CD4-positive, alpha-beta T cell treated with Interferon gamma for 1 hour (primary cell): Measurements from ENCODE around the gene CTSD.
"Not testable (repeated sequence)": the region's sequence is repeated elsewhere in the genome, so short reads cannot be mapped to it uniquely, and the experiment has no call there.

Source experiments
- DNase-seq: peaks from one replicate; pipeline ENCODE4 v3.0.0-alpha.2; 2020

CTSD gene

DNA sequence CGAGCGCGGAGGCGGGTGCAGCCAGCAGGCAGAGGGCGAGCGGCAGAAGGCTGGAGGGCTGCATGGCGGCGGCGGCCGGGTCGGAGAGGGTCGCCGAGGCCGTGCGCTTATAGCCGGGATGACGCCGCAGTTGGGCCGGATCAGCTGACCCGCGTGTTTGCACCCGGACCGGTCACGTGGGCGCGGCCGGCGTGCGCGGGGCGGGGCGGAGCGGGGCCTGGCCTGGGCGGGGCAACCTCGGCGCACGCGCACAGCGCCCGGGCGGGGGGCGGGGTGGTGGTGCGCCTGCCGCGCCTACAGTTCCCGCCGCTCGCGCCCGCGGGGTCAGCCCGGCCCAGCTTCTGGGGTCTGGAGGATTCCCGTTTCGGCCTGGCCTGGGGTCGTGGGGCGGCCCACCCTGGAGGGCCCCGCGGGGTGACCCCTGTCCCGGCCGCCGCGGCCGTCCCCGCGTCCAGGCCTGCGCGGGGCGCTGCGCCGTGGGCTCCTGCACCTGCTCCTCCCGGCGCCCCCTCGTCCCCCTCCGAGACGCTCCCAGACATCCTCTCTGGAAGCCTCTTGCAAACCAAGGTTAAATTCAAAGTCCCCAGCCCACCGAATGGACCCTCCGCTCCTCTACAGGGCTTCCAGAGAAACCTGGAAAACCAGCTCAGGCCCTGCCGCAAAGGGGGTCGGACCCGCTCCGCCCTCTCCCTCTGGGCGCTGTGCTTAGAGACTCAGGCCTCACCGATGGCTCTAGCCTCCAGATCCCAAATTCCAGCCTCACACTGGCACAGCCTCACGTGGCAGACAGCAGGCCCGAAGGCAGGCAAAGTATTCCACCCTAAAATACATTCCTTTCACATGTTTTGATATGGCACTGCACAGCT is at the start of gene CTSD:
Gene CTSD (minus strand): TSS at position 132 of the 866 bp plus-strand sequence. CDS start 68 bp downstream, at position 64.
- DNase-seq: peak; percentile 83

DNA sequence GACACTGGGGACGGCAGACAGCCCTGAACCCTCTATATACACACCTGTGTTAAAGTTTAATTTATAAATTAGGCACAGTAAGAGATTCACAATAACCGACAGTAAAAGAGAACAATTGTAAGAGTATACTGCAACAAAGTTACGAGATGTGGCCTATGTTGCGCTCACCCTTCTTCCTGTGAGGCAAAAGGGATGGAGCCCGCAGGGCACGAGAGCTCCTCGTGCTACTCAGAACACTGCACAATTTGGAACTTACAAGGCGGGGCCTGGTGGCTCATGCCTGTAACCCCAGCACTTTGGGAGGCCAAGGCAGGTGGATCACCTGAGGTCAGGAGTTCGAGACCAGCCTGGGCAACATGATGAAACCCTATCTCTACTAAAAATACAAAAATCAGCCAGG is 49.6 kb upstream of the CTSD start:
- DNase-seq: not testable (repeated sequence)

DNA sequence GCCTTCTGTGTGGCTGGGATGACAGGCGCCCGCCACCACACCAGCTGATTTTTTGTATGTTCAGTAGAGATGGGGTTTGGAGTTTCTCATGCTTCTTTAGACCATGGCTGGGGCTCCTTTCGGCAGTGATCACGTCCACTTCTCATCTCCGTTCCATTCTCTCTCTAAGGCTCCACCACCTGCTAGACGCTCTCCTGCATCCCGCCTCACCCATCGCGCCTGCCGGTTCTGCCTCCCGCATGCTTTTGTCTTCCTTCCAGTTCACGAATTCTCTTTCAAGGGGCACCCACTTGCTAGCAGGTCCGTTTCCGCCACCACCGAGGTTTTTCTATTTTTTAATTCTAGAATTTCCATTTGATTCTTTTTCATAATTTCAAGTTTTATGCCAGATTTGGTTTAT is 49.1 kb upstream of the CTSD start:
- DNase-seq: no peak

DNA sequence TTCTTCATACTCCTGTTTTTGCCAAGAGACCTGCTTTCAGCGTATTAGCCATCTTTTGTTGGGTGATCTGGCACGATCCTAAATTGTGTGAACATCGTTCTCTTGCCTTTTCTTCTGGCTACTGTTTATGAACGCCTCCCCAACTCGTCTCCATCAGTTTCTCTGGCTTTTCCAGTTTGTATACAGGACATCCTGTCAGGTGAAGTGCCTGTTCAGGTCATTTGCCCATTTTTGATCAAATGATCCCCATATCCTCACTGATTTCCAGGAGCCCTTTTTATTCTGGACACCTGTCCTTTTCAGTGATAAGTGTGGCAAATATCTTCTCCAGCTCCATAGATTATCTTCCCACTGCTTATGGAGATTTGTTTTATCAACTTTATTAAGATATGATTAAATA is 48.5 kb upstream of the CTSD start:
- no peak for DNase-seq

DNA sequence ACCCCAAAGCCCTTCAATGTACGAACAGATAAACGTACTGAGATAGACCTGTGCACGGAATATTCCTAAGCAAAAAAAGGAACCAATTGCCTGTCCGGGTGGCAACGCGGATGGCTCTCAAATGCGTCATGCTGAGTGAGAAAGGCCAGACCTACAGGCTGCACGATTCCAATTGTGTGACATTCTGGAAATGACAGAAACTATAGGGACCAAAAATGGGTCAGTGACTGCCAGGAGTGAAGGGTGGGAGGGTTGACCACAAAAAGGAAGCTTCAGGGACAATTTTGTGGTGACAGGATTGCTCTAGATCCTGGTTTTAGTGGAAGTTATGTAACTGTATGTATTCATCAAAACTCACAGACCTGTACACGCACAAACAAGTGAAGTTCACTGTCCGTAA is 47.0 kb upstream of the CTSD start:
- peak; percentile 11 for DNase-seq

DNA sequence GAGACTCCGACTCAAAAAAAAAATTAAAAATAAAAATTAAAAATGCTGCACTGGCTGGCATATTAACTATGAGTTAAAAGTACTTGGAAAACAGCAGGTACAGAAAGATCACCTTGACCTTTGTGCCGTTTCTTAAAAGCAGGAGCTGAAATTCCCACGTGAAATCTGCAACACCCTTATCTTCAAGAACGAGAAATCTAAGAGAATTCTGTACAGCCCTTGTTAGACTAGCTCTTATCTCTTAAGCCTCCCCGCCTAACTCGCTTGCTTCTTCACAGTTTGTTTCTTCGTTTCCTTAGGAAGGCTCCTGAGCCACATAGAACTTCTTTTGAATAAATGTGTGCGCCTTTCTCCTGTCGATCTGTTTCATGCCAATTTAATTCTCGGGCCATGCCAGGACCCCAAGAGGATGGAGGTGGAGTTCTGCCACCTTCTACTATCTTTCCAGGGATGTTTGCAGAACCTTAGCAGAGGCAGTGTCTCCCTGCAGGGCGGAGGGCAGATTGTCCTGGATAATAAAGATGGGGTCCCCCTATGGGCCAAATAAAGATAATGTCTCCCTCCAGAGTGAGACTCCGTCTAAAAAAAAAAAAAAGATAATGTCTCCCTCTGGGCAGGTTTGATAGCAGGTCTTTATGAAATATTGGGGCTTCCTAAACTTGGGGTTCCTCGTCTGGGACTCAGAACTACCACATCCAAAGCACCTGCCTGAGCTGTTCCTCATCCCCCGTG is 43.7 kb upstream of the CTSD start:
- no peak for DNase-seq

DNA sequence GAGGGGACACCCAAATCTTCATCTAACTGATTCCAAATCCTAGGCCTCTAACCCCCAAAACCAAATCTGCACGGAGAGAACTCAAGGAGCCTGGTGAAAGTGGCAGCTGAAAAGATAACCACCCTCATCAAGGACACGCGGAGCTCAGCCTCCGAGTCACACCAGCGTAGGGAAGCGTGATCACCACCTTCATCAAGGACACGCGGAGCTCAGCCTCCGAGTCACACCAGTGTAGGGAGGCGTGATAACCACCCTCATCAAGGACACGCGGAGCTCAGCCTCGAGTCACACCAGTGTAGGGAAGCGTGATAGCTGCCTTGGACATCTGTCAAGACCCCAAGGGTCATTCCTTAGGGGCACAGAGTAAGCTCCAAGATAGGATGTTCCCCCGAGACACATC is 41.8 kb upstream of the CTSD start:
- DNase-seq: no peak

DNA sequence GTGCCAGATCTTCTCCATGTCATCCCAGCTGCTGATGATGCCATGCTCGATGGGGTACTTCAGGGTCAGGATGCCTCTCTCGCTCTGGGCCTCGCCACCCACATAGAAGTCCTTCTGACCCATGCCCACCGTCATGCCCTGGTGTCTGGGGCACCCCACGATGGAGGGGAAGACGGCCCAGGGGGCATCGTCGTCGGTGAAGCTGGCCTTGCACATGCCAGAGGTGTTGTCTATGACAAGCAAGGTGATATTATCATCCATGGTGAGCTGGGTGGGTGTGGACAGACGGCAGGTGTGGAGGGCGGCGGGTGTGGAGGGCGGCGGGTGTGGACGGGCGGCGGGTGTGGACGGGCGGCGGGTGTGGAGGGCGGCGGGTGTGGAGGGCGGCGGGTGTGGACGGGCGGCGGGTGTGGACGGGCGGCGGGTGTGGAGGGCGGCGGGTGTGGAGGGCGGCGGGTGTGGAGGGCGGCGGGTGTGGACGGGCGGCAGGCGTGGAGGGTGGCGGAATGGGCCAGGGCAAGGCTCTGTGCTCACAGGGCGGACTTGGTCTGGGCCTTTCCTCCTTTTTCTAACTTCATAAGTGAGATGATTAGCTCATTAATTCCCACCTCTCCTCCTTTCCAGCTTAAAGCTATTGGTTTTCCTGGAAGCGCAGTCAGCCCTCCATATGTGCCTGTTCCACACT is 40.2 kb upstream of the CTSD start:
- DNase-seq: not testable (repeated sequence)

DNA sequence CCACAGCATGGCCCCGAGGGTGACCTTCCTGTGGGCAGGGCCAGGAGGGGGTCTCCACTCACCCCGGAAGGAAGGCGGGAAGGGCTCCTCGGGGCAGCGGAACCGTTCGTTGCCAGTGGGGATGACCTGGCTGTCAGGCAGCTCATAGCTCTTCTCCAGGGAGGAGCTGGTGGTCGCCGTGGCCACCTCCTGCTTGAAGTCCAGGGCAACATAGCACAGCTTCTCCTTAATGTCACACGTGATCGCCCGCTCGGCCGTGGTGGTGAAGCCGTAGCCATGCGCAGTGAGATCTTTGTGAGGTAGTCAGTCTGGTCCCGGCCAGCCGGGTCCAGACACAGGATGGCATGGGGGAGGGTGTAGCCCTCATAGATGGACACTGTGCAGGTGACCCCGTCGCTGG is 39.5 kb upstream of the CTSD start:
- no peak for DNase-seq

DNA sequence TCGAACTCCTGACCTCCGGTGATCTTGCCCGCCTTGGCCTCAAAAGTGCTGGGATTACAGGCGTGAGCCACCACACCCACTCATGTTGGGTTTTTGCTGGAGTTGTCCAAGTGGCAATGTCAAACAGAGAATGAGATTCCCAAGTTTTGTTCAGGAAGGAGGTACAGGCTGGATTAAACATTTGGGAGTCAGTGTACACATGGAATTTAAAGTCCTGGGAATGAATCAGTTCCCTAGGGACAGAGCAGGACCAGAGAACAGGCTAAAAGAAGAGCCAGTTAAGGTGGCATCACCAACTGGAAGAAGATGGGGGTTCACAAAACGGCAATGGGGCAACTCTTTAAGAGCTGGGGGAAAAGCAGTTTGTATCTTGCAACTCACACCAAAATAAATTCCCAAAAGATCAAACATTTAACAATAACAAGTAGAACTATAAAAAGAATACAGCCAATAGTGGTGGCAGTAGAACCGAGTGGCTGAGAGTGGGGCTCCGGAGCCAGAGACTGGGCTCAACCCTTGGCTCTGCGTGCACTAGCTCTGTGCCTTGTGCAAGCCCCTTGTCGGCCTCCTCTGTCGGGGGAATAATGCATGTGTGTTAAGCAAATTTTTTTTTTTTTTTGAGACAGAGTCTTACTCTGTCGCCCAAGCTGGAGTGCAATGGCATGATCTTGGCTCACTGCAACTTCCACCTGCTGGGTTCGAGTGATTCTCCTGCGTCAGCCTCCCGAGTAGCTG is 33.8 kb upstream of the CTSD start:
- DNase-seq: no peak

DNA sequence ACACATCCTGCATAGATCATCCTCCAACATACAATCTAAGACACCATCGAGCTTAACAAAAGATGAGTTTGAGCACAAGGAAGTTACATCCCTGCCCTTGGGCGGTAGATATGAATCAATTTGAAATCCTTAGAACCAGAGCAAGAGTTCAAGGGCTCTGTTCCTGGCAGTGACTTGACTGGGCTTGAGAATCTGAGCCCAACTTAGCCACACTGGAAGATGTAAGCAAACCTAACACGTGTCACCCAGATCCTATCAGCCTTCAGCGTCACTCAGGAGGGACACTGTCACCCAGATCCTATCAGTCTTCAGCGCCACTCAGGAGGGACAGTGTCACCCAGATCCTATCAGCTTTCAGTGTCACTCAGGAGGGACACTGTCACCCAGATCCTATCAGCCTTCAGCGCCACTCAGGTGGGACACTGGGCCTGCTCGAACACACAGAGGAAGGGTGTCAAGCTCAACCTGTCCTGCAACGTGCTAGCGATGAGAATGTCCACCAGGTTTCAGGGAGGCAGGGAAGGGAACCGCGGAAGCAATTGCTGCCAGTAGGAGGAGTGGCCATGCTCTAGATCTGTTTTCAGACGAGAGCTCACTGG is 32.8 kb upstream of the CTSD start:
- DNase-seq: no peak

DNA sequence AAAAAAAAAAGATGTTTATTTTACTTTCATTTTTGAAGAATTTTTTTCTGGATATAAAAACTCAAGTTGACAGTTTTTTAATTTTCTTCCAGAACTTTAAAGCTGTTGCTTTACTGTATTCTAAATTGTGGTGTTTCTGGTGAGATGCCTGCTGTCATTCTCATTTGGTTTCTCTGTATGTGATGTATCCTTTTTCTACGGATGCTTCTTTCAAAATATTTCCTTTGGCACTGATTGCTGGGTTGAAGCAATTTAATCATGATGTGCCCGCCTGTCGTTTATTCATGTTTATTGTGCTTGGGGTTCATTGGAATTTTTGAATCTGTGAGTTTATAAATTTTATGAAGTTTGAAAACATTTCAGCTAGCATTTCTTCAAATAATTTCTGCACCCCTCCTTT is 29.4 kb upstream of the CTSD start:
- DNase-seq: no peak

DNA sequence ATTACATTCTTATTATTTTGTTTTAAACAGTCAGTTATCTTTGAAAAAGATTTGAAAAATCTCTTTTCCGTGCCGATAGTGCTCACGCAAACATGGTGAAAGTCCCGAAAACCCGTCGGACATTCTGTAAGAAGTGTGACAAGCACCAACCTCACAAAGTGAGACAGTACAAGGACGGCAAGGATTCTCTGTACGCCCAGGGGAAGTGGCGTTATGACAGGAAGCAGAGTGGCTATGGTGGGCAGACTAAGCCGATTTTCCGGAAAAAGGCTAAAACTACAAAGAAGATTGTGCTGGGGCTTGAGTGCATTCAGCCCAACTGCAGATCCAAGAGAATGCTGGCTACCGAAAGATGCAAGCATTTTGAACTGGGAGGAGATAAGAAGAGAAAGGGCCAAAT is 28.7 kb upstream of the CTSD start:
- no peak for DNase-seq

DNA sequence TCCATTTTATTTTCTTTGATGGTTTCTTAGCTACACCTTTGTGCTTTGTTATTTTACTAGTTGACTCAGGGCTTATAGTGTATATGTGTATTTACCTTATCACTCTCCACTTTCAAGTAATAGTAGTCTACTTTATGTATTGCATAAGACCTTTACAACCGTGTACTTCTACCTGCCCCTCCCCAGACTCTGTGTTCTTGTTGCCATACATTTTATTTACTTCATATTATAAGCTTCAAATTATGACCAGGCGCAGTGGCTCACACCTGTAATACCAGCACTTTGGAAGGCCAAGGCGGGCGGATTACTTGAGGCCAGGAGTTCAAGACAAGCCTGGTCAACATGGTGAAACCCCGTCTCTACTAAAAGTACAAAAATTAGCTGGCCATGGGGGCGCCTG is 28.2 kb upstream of the CTSD start:
- DNase-seq: no peak

DNA sequence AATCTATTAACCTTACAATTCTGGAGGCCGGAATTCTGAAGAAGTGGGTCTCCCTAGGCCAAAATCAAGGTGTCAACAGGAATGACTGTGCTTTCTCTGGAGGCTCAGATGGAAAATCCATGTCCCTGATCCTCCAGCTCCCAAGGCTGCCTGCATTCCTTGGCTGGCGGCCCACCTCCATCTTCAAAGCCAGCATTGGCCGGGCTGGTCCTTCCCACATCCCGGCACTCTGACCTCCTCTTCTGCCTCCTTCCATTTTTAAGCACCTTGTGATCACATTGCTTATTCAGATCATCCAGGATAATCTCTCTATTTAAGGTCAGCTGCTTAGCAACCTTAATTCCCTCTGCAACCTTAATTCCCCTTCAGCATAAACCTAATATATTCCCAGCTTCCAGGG is 22.7 kb upstream of the CTSD start:
- DNase-seq: no peak

DNA sequence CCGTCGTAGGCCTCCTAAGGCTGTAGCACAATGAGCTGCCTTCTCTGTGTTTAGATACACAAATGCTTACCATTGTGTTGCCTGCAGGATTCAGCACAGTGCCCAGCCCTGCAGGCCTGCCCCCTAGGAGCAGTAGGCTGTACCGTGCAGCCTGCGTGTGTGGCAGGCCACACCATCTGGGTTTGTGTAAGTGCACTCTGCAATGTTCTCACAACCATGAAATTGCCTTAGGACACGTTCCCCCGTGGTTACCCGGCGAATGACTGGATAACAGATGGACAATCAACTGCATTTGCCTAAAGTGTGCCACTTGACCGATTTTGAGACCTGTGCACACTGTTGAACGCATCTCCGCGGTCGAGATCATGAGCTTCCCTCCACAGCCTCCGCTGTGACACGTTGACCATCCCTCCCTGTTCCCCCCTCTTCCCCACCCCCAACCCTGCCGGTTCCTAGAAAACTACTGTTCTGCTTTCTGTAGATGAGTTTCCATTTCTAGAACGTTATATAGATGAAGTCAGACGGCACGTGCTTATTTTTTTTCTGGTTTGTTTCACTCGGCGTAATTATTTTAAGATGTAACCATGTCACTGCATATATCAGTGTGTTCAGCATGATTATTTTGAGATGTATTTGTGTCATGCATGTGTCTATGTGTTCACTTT is 22.2 kb upstream of the CTSD start:
- DNase-seq: peak; percentile 51

DNA sequence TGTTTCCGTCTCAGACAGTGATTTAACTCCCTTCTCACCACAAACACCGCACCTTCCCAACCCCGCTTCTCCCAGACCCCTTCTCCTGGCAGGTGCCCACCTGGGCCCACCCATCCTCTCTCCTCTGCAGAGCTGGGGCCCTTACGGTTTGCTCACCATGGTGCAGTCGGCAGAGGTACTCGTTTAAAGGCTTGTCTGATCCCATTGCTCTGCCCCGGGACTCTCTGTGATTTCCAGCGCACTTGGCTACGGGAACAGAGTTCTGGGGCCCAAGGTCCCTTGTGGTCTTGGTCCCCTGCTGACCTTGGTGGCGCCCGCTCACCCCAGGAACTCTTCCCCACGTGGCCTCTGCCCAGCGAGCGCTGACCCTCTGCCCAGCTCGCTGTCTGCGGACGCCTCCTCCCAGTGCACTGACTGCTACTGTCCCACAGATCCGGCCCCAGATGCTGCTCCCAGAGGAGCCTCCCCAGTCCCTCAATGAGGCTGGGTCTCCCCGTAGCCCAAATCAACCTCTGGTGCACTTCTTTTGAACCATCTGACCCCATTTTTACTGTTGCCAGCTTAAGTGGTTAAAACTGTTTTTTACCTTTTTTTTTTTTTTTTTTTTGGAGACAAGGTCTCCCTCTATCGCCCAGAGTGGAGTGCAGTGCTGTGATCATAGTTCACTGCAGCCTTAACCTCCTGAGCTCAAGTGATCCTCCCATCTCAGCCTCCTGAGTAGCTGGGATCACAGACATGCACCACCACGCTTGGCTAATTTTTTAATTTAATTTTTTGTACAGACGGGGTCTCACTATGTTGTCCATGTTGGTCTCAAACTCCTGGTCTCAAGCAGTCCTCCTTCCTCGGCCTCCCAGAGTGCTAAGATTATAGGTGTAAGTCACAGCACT is 21.3 kb upstream of the CTSD start:
- DNase-seq: no peak

DNA sequence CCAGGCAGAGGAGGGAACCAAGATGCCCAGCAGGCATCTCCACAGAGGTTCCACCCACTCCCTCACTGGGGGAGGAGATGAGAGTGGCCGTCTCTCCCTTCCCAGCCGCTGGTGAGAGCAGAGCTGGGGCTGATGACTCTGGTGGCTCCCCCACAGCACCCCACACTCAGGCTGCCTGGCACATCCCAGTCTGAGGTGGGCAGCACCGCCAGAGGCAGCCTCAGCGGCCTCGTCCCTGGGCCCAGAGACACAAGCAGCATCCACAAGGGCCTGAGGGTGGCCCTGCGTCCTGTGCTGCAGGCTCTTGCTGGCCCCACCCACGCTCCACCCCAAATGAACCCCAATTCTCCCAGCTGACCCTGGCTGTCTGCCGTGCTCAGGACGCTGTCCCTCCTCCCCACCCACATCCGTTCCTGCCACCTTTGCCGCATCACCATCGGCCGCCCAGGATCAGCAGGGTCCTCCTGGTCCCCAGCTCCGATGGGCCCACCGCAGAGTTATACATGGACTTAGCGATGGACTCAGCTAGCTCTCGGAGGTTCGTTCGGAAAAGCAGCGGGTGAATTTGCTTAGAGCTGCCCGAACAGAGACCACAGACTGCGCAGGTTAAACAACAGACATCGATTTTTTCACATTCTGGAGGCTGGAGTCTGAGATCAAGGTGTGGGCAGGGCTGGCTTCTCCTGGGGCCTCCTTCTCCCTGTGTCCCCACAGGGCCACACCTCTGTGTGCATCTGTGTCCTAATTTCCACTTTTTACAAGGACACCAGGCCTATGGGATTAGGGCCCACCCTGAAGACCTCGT is 20.2 kb upstream of the CTSD start:
- DNase-seq: no peak

DNA sequence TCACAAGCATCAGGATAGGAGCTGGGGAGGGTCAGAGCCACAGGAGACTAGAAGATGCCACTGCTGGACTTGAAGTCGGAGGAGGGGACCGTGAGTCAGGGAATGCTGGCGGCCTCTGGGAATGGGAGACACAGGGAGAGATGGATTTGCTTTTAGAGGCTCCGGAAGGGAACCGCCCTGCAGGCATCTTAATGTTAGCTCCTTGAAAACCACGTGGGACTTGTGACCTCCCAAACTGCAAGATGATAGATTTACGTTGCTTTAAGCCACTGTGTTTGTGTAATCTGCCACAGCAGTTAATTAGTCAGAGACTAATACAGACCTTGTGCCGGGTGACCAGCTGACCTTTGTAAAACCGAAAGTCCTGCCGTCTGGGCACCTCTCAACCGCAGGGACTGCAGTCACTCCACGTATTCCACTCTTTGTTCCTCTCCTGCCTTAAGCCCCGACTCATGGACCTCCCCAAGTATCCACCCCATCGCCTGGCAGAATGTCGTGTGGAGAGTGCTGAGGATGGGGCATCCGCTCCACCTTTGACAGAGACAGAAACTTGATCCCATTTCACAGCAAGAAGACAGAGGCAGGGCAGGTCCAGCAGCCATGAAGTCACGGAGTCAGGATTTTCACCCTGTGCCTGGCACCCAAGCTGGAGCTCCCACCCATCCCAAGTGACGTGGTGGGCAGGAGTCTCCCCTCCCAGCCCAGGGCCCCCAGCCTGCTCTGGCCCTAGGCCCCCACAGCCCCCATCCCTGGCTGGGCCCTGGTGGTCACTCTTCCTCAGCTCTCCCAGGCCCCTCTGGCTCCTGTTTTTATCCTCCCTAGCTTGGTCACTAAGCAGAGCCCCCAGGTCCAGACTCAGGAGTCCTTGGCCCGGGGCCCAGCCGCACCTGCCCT is 19.4 kb upstream of the CTSD start:
- peak; percentile 60 for DNase-seq
